ENCODE data around the gene ARCN1.

ARCN1 gene

DNA sequence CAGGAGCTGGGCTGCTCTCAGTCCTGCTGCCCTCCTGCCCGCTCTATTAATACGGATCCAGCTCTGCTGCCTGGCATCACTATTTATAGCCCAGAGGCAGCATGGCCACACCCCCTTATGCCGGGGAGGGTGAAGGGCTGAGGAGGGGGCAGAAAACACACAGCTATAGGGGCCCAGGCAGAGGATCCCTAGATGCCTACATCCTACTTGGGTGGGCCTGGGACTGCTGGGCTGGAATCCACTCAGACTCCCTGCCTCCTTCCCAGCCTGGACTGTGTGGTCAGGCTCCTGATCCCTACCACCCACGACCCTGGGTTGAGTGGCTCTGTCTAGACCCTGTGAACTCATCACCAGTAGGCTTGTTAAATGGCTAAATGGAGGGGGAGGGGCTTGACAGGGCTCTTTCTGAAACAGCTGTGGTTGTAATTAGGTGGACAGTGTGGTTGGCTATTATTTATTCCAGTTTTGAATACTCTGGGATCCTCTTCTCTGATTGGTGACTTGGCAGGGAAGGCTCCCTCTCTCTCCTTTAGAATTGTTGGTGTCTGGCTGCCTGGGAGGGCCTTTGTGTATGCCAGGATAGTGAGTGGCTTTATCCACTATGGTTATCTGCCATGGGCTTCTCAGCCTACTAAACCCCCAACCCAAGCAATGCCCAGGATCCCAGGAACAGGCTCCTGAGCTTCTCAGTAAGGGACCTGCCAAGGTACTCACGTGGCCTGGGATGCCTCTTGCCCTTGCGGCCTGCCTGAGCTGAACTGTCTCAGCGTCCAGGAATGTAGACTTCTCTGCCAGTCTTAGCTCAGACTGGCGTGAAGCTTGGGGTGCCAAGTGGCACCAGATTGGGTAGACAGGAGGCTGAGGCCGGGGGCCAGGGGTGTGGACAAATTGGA lies 50.4 kb downstream of the ARCN1 start:
- H3K79me2 ChIP-seq = no peaks in the 10 kb centered on the region
- peak overlapping the region; percentile 42 for H2AFZ ChIP-seq
- H3K27me3 ChIP-seq (ENCODE audit: control insufficient read depth, insufficient read depth, low read length) = no peaks in the 10 kb centered on the region
- H3K27ac ChIP-seq = peak overlapping the region; percentile 55
- H3K4me3 ChIP-seq (ENCODE audit: low read depth, low read length) = no peak overlapping the region
- no peak overlapping the region for H3K9ac ChIP-seq
- peaks cover 11% of the 10 kb centered on the region for H3K4me1 ChIP-seq
- H3K4me2 ChIP-seq (ENCODE audit: low read length) = no peak overlapping the region
- TF ChIP-seq, protein P1, sequence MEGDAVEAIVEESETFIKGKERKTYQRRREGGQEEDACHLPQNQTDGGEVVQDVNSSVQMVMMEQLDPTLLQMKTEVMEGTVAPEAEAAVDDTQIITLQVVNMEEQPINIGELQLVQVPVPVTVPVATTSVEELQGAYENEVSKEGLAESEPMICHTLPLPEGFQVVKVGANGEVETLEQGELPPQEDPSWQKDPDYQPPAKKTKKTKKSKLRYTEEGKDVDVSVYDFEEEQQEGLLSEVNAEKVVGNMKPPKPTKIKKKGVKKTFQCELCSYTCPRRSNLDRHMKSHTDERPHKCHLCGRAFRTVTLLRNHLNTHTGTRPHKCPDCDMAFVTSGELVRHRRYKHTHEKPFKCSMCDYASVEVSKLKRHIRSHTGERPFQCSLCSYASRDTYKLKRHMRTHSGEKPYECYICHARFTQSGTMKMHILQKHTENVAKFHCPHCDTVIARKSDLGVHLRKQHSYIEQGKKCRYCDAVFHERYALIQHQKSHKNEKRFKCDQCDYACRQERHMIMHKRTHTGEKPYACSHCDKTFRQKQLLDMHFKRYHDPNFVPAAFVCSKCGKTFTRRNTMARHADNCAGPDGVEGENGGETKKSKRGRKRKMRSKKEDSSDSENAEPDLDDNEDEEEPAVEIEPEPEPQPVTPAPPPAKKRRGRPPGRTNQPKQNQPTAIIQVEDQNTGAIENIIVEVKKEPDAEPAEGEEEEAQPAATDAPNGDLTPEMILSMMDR (IDR thresholded peaks at IDR 0.05) = no peak
- H3K9me3 ChIP-seq (ENCODE audit: control insufficient read depth, low read length) = no peaks in the 10 kb centered on the region
- H3K36me3 ChIP-seq (ENCODE audit: control insufficient read depth, insufficient read depth, low read length) = no peaks in the 10 kb centered on the region

DNA sequence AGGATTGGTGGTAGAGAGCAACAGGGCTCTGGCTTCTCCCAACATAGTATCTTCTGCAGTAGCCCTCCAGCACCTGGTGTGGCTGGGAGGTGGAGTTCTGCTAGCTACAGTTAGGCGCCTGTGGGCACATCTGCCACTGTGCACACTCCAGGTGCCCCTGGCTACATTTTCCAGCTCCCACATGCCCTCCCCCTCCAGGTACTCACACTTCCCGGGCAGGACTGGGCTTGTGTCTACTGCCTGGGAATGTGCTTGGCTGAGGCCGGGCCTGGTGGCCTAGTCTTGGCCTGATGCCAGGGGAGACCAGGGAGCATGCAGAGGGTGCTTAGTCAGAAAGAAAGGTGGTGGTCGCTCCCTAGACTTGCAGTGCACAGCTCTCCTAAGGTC lies 51.1 kb downstream of the ARCN1 start:
- H3K79me2 ChIP-seq = no peaks in the 10 kb centered on the region
- H3K4me1 ChIP-seq = peaks cover 11% of the 10 kb centered on the region
- peak overlapping the region; percentile 42 for H2AFZ ChIP-seq
- no peak overlapping the region for H3K9ac ChIP-seq
- H3K27me3 ChIP-seq (ENCODE audit: control insufficient read depth, insufficient read depth, low read length) = no peaks in the 10 kb centered on the region
- TF ChIP-seq, protein P1 (IDR thresholded peaks at IDR 0.05) = no peak
- no peaks in the 10 kb centered on the region for H3K9me3 ChIP-seq (ENCODE audit: control insufficient read depth, low read length)
- no peaks in the 10 kb centered on the region for H3K36me3 ChIP-seq (ENCODE audit: control insufficient read depth, insufficient read depth, low read length)
- H3K4me2 ChIP-seq (ENCODE audit: low read length) = no peak overlapping the region
- H3K27ac ChIP-seq = peak overlapping the region; percentile 55
- H3K4me3 ChIP-seq (ENCODE audit: low read depth, low read length) = no peak overlapping the region

DNA sequence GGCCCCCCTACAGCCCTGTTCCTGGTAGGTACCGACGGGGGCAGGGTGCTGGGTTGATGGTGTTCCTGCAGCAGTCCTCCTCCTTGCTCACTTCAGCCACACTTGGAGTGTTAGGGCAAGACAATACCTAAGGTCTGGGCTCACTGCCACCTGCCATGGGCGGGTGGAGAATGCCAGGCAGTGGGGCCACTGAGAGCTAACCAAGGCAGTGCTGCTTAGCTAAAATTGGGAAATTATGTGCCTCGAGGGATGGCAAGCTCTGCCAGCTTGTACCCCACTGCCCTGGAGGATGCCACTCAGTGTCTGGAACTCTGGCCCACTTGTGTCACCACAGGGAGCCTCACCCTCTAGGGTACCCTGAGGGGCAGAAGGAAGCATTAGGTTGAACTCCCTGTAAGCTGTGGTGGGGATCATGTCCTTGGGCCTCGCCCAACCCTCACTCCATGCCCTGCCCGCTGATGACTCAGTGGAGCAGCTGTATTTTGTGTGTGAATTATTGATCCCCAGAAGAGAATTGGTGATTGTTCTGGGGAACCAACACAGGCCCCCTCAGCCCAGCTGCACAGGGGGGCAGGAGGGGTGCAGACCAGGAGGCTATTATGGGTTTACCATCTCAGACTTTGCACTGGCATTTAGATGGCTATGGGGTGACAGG lies 53.0 kb downstream of the ARCN1 start:
- TF ChIP-seq, protein P1 (IDR thresholded peaks at IDR 0.05) = no peak
- Histone ChIP-seq H3K36me3 (ENCODE audit: control insufficient read depth, insufficient read depth, low read length) (no peaks in the 10 kb centered on the region), H3K4me1 (peaks cover 11% of the 10 kb centered on the region)

DNA sequence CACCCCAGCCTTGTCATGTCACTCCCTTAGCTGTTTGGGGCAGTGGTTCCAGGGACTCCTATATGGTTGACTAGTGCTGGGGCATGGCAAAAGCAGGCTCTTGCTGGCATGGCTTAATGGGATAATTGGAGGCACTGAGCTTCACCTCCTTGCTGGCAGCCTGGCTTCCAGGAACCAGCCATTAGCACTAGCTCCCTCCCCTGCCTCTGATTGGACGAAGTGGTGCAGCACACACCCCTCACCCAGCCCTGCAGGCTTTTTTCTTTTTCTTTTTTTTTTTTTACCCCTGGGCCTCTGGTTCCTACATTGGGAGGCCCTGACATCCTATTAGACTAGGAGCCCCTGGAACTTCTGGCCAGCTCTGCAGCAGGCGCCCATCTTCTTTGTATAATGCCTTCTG lies 53.8 kb downstream of the ARCN1 start:
- no peaks in the 10 kb centered on the region for H3K79me2 ChIP-seq
- no peaks in the 10 kb centered on the region for H3K9me3 ChIP-seq (ENCODE audit: control insufficient read depth, low read length)
- no peak overlapping the region for H2AFZ ChIP-seq
- no peak overlapping the region for H3K9ac ChIP-seq
- no peaks in the 10 kb centered on the region for H3K27me3 ChIP-seq (ENCODE audit: control insufficient read depth, insufficient read depth, low read length)
- H3K27ac ChIP-seq = no peak overlapping the region
- TF ChIP-seq, protein P1 (IDR thresholded peaks at IDR 0.05) = no peak
- no peak overlapping the region for H3K4me2 ChIP-seq (ENCODE audit: low read length)
- no peaks in the 10 kb centered on the region for H3K36me3 ChIP-seq (ENCODE audit: control insufficient read depth, insufficient read depth, low read length)
- peaks cover 11% of the 10 kb centered on the region for H3K4me1 ChIP-seq
- H3K4me3 ChIP-seq (ENCODE audit: low read depth, low read length) = no peak overlapping the region

More for the DNA sequence above, 53.0 kb downstream of the ARCN1 start:
- no peak overlapping the region for H3K4me2 ChIP-seq (ENCODE audit: low read length)
- H3K9me3 ChIP-seq (ENCODE audit: control insufficient read depth, low read length) = no peaks in the 10 kb centered on the region
- no peaks in the 10 kb centered on the region for H3K27me3 ChIP-seq (ENCODE audit: control insufficient read depth, insufficient read depth, low read length)
- no peak overlapping the region for H3K27ac ChIP-seq
- no peak overlapping the region for H3K4me3 ChIP-seq (ENCODE audit: low read depth, low read length)
- no peak overlapping the region for H2AFZ ChIP-seq
- no peak overlapping the region for H3K9ac ChIP-seq
- H3K79me2 ChIP-seq = no peaks in the 10 kb centered on the region
